BE2C (cell line): Measurements from ENCODE around the gene FLYWCH2.

Source experiments
- DNase-seq: peaks from one replicate; pipeline ENCODE4 v3.0.0-alpha.2; 2020
- H3K27me3 ChIP-seq: fragments of 250-450 bp; sonication (Bioruptor Pico); 2 replicates; pipeline ENCODE4 v1.5.1; 2020; ENCODE audit warnings: mild to moderate bottlenecking
- H3K36me3 ChIP-seq: fragments of 250-450 bp; sonication (Bioruptor Pico); 2 replicates; pipeline ENCODE4 v1.5.1; 2020; ENCODE audit warnings: mild to moderate bottlenecking
- H3K4me1 ChIP-seq: fragments of 250-450 bp; sonication (Bioruptor Pico); 2 replicates; pipeline ENCODE4 v1.5.1; 2020
- H3K4me3 ChIP-seq: 2 replicates; pipeline ENCODE4 v1.5.1; 2011; ENCODE audit warnings: low read depth, low read length
- H3K9me3 ChIP-seq: fragments of 250-450 bp; sonication (Bioruptor Pico); 2 replicates; pipeline ENCODE4 v1.5.1; 2020
- TF ChIP-seq, protein P1 (sequence below): IDR thresholded peaks from 2 replicates; pipeline ENCODE4 v1.5.1; 2012; ENCODE audit warnings: mild to moderate bottlenecking, low read depth, low read length

FLYWCH2 gene

GRCh38 chr16:2852731-2853507 is 30.1 kb upstream of the FLYWCH2 start:
- DNase-seq: peak; percentile 53
- TF ChIP-seq, protein P1, sequence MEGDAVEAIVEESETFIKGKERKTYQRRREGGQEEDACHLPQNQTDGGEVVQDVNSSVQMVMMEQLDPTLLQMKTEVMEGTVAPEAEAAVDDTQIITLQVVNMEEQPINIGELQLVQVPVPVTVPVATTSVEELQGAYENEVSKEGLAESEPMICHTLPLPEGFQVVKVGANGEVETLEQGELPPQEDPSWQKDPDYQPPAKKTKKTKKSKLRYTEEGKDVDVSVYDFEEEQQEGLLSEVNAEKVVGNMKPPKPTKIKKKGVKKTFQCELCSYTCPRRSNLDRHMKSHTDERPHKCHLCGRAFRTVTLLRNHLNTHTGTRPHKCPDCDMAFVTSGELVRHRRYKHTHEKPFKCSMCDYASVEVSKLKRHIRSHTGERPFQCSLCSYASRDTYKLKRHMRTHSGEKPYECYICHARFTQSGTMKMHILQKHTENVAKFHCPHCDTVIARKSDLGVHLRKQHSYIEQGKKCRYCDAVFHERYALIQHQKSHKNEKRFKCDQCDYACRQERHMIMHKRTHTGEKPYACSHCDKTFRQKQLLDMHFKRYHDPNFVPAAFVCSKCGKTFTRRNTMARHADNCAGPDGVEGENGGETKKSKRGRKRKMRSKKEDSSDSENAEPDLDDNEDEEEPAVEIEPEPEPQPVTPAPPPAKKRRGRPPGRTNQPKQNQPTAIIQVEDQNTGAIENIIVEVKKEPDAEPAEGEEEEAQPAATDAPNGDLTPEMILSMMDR: no peak
- Histone ChIP-seq H3K27me3 (peaks cover 12% of the 10 kb centered on the region), H3K4me1 (no peaks in the 10 kb centered on the region), H3K4me3 (peak overlapping the region; percentile 35), H3K36me3 (no peaks in the 10 kb centered on the region), H3K9me3 (no peaks in the 10 kb centered on the region)

DNA sequence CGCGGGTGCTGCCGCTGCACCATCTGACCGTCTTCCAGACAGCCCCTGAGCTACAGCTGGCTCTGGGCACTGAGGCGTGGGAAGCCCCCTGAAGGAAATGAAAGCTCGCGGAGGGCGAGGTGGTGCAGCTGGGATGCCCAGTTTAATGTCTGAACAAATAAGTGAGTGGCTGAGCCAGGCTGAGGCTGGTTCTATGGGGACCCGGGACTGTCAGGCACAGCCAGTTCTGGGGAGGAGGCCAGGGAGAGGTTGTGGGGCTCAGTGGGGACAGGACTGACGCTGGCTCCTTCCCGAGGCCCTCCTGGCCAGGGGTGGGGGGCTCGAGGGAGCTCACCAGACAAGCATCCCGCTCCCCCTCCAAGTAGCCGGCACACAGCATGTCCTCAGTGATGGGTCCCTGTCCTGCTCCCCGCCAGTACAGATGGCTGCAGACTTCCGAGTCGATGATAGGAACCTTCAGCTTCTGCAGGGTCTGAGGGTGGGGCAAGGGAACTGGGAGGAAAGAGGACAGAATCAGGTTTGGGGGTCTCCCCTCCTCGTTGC is 29.4 kb upstream of the FLYWCH2 start:
- no peak for DNase-seq
- H3K27me3 ChIP-seq: peaks cover 19% of the 10 kb centered on the region
- no peaks in the 10 kb centered on the region for H3K36me3 ChIP-seq
- no peaks in the 10 kb centered on the region for H3K4me1 ChIP-seq
- no peaks in the 10 kb centered on the region for H3K9me3 ChIP-seq
- H3K4me3 ChIP-seq: no peak overlapping the region
- TF ChIP-seq, protein P1: no peak

DNA sequence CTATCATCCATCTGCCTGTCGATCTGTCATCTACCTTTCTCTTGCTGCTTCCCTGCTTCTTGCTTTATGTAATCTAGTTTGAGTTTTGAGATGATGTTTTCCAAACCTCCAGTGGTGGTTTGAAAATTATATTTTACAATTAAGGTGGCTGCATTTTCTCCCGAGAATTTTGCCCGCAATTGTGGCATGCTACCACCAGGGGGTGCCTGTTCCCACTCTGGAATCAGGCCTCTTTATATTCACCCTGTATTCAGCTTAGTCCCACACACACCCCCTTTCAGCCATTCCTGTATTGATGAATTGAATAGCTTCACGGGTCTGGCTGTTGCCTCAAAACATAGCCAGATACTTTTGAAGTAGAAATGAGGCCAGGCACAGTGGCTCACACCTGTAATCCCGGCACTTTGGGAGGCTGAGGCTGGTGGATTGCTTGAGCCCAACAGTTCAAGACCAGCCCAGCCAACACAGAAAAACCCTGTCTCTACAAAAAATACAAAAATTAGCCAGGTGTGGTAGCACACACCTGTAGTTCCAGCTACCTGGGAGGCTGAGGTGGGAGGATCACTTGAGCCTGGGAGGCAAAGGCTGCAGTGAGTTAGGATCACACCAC is 28.2 kb upstream of the FLYWCH2 start:
- no peak for DNase-seq
- peaks cover 28% of the 10 kb centered on the region for H3K27me3 ChIP-seq
- H3K4me1 ChIP-seq: no peaks in the 10 kb centered on the region
- no peaks in the 10 kb centered on the region for H3K36me3 ChIP-seq
- no peaks in the 10 kb centered on the region for H3K9me3 ChIP-seq
- TF ChIP-seq, protein P1: peak; percentile 74
- H3K4me3 ChIP-seq: no peak overlapping the region

DNA sequence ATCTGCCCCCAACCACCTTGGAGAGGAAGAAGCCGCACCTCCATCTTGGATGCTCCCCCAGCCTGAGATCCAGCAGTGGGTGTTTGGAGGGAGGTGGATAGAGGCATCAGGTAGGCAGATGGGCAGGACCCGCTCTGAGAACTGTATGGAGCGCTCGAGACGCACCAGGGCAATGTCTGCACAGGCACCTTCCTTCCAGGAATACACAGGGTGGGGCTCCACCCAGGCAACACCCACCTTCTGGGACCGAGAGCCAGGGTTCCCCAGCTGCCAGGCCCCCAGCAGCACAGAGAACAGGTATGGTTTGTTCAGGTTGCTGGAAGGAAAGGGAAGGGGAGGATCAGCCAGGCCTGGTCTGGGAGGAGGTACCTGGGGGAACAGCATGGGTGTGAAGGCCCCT is 27.5 kb upstream of the FLYWCH2 start:
- Histone ChIP-seq H3K9me3 (no peaks in the 10 kb centered on the region), H3K4me1 (no peaks in the 10 kb centered on the region), H3K36me3 (no peaks in the 10 kb centered on the region), H3K4me3 (no peak overlapping the region), H3K27me3 (peaks cover 35% of the 10 kb centered on the region)
- TF ChIP-seq, protein P1: no peak
- no peak for DNase-seq

DNA sequence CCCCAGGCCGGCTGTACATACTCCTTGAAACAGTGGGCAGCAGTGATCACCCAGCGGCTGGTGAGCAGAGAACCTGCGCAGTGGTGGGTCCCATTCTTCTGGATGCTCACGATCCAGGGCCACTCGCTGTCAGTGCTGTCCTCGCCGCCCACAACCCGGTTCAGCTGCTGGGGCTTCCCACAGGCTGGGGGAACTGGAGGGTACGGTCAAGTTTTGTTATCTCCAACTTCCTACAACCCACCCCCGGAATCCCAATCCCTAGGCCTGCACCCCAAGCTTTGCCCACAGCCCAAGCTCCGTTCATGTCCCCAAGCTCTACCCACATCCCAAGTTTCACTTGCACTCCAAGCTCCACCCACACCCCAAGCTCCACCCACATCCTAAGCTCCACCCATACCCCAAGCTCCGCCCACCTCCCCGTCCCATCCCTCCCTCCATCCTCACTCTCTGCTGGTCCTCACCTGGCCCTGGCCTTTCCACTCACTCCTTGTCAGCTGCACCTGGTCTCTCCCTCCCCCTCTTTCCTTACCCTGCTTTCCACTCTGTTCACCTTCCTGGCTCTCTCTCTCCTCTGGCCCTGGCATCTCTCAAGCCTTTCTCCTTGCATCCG is 26.8 kb upstream of the FLYWCH2 start:
- TF ChIP-seq, protein P1: no peak
- H3K4me3 ChIP-seq: no peak overlapping the region
- peak; percentile 51 for DNase-seq
- H3K36me3 ChIP-seq: no peaks in the 10 kb centered on the region
- no peaks in the 10 kb centered on the region for H3K4me1 ChIP-seq
- peaks cover 41% of the 10 kb centered on the region for H3K27me3 ChIP-seq
- H3K9me3 ChIP-seq: no peaks in the 10 kb centered on the region
